ELF-1 (cell line): ENCODE data around the gene MYO16.

Experiments
- DNase-seq: peaks from one replicate; pipeline ENCODE4 v3.0.0-alpha.2; 2016; ENCODE audit warnings: low read depth, low spot score

MYO16 gene

DNA sequence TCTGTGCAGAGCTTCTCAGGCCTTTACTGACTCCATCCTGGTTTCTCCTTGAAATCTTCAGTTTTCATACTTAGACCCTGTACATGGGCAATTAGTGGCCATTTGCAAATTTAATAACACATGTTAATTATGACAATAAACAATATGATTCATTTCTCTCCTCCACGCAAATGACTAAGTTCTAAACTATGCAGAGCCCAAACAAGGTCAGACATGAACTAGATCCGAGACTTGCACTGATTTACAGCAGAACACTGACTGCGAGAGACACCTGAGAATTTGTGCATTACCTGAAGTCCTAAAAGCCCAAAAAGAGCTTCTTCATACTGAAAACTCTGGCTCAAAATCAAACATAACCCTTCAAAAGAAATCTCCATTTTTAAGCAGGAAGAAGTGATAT is 521.8 kb downstream of the MYO16 start:
- no peak for DNase-seq

DNA sequence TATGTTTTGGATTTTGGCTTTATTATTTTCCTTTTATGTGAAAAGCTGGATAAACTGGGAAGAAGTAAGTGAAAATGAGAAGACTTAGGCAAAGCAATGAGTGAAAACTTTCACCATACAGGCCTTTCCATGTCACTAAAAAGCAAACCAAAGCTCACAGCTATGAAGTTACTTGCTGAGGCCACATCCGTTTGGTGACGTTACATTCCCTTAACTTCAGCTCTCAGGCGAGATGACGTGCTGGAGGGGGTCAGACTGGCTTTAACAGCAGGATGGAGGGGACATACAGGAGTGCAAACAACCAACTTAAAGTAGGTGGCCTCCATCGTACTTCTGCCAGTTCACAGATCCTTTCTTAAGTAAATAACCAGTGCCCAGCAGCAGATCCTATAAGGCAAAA is 522.3 kb downstream of the MYO16 start:
- no peak for DNase-seq

DNA sequence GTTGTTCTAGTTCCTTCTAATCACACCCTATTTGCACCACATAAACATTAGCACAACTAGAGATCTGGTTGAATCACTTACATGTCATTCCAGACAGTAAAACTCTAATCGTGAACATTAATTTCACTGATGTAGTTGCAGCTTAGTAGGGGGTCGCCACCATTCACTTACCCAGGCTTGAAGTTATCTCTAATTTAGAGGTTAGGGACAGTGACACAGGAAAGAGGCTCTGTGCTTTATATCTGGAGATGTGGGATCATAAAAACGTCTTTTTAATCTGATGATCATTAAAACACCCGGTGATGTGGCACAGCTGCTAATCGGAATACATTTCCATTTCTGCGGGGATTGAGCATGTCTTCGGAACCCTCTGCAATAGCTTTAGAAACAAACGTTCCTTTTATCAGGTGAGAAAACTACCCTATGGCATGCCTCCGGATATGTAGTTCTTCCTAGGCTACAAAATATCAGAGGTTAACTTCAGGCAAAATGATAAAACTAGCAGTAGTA is 523.0 kb downstream of the MYO16 start:
- DNase-seq = no peak

DNA sequence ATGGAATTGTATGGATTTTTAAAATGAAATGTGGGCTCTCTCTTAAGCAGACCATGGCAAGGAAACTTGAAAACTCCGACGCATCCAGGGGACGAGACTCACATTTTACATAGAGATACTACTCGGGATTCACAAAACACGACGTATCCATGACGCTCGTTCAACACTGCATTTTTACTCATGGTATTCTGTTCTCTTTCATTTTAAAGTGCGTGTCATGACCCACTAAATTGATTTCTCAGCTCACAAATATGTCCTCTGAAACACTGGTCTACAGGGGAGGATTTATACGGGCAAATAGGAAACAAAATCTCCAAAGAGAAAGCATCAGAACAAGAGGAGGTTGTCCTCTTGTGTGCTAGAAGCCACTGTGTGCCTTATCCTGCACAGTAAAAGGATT is 523.5 kb downstream of the MYO16 start:
- DNase-seq = no peak

DNA sequence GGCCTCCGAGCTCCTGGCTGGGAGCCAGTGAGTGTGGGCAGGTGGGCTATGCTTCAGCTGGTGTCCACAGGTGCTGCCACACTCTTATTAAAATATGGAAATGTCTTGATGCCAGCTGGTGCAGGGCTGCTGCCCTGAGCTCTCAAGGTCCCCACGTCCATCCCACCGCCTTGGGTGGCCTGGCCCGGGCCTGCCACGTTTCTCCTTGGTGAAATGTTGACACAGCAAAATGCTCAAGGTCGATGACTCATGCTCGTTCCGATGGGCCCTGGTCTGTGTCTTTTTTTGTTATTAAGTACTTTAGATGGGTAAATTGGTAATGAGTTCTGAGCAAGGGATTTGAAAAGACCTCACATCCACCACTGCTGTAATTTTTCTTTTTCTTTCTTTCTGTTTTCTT is 524.7 kb downstream of the MYO16 start:
- no peak for DNase-seq

DNA sequence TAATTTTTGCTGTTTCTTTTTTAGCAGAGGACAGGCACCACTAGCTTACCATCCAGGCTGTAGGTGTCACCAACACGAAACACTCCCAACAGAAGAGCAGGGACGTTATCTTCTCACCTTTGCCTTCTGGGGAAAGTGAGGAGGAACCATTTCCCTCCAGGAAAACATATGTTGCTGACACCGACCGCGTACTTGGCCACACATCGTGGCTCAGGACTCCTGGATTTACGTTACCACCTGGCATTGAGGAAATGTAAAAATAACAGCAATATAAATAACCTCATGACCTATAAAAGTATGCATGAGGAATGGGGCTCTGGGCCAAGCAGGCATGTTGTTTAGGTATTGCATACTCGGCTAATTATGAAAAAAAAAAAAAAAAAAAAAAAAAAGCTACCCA is 525.1 kb downstream of the MYO16 start:
- no peak for DNase-seq

DNA sequence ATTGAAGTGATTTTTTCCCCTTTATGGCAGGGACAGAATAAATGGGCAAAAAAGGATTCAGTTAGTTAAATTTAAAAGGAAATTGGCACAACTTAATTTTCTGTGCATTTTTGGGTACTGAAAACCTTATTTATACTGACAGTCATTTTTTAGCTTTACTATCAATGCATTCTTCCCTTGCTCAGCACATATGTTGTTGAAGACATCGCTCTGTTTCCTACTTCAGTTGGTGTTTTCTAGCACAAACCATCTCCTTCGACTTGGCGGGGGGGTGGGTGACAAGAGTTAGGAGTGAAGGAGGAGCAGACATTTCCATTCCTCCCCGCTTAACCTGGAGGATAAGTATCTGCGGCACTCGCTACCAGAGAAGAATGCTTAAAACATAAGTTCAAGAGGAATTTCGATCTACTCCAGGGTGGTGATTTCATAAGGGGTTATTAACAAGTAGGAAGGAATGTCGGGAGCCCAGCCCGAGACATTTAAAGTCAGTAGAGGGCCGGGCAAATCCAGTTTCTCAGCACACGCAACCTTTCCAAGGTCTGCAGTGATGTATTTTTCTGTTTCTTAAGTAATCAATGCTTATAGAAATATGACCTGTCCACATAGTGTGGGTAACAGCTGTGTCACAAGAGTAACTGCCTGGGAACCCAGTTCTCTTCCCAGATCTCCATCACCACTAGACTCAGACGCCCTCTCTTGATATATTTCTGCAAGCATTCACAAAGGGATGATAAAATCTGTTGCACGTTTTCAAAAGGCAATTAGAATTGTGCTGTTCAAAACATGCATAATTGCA is 525.8 kb downstream of the MYO16 start:
- DNase-seq = no peak

DNA sequence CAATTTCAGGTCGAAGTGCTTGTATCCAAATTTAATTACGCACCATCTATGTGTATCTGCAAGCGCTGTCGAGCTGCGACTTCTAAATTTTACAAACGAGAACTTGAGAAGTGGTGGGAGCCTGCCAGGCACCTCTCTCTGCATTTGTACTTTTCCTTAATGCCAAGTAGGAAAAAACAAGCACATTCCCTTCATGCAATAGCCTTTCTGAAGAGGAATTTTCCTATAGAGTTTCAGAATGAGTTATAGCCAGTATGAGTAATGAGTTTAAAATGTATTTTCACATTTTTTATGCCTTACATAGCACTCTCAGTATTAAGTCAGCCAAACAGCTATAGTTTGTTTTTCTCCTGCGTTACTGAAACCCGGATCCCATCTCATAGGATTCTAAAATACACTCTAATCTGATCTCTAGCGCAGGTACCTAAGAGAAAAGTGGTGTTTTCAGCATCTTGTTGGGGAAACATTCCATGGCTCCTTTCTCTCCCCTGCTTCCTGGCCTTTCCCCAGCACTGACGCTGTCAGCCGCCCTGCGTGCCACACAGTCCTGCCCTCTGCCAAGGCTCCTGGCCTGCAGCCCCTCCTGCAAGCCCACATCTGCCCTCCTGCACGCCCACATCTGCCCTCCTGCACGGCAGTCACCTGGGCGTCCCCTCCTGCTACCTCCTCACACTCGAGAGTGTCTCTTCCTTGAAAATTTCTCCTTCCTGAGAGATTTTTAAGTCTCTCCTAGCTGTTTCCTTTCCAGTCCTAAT is 526.9 kb downstream of the MYO16 start:
- no peak for DNase-seq

DNA sequence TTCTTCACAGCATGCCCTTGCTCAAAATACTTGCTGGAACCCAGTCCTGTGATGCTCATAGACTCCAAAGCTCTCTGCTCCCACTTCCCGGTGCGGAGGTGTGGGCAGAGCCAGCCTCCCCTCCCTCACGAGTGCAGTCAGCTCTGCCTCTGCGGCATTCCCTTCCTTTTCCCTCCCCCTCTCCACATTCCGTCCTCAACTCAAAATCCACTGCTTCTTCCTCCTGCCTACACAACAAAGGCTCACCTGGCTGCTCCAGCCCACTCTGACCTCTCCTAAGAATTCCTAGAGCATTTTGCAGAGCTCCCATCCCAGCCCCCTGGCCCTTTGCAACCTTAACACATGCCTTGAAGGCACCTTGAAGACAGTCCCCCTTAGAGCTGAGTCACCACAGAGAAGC is 527.9 kb downstream of the MYO16 start:
- DNase-seq = peak; percentile 77

DNA sequence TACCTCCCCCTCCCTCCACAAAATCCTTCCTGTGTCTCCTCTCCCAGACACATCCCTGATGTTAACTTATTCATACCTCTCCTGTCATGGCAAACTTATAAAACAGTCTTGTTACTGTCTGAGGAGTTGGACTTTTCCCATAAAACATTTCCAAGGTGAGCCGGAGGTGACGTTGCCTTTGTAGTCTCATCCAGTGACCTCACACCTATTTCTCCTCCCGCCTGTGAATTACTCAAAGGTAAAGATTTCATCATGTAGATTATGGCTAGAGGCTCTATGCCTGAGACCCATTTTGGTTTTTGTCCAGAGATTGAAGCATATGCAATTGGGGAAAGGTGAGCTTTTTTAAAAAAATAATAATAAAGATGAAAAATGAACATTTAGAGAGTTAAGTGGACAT is 529.0 kb downstream of the MYO16 start:
- no peak for DNase-seq

DNA sequence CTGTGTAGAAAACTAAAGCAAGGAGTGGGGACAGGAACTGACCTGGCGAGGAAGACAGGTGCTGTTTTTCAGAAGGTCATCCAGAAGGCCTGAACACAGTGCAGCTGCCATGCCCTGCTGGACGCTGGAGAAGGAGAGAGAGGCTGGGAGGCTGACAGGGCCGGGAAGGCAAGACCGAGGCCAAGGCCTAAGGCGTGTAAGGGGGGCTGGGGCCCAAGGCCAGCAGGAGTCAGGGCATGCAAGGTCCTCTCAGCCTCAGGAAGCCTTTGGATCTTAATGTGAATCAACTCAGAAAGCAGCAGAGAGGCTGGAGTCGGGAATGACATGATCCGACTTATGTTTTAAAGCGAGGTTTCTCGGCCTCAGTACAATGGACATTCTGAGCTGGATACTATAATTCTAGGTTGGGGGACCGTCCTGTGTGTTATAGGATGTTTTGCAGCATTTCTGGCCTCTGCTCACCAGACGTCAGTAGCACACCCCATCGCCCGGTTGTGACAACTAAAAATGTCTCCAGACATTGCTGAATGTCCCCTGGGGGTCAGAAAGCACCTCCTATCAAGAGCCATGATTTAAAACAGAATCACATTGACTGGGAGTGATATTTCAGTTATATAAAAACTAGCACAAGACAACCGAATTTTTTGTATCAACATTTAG is 530.4 kb downstream of the MYO16 start:
- DNase-seq = no peak

DNA sequence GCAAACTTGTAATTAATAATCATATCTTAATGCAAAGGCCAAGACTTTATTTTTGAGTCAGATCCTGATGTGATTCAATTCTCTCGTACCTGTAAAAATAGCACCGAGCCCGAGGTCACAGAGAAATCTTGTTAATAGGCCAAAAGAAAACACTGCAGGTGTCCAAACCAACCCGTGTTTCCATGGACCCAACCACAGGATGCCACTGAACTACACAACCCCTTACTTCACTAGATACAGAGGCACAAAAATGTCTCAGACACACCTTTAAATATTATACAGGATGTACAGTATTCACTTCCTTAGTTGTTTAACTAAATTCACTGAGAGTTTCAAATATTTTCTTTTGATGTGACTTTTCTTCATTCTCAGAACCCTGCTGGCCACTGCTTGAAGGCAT is 530.9 kb downstream of the MYO16 start:
- DNase-seq = no peak

DNA sequence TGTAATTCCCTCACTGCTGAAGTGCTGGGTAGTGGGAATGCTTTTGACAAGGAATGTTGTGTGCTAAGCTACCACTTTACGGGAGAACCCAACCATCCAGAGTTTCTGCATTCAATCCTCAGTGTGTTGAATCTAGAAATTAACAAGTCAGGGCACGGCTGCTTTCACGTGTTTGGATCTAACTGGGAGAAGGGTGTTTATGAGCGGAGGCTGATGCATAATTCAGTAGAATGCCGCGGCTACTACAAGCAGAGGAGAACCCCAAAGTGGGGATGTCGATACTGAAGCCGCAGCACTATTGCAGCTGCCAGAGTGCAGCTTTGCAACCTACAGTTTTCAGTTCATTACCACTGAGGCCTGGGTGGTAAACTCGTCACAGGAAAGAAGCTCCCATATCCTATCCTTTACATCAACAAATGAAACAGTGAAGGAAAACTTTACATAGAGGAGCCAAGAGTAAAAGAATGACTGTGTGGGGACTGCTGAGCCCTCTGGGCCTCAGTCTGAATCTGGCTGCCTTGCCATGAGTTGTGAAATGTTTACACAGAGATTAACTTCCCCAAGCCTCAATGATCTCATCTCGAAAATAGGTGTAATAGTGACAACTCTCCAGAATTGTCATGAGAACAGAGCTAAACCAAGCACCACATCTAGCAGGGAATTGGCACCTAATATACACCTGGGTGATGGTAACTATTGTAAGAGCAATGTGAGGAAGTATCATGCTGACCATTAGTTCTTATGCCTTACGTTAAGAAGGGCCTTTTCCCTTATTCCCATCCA is 531.7 kb downstream of the MYO16 start:
- no peak for DNase-seq

DNA sequence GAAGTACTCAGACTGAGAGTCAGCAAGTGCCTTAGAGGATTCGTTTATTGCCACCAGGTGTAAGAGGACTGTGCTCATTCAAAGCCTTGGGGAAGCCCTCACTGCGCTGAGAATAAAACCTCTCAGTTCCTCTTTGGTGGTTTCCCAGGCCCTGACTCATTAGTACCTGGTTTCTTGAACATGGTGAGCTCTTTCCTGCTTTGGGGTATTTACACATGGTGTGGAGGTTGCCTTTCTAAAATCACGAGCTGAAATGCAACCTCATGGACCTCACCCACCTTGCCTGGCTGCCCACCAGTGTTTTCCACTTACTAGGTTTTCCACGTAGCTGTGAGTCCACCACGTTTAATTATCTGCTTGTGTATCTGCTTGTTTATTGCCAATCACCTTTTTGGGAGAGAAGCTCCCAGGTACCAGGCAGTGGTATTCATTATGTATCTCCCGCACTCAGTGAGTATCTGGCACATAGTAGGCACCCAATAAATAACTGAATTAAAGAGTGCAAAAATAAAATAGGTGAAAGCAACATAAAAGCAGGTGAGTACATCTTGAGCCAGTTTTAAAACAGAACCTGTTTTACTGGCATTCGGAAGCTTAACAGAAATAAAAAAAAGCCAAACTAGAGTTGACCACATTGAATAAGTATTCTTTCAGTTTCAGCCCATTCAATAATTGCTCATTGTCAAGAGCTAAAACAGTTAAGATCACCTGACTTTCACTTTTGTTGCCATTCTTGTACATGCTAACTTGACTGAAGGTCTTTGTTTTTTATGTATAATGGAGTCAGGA is 533.0 kb downstream of the MYO16 start:
- no peak for DNase-seq

DNA sequence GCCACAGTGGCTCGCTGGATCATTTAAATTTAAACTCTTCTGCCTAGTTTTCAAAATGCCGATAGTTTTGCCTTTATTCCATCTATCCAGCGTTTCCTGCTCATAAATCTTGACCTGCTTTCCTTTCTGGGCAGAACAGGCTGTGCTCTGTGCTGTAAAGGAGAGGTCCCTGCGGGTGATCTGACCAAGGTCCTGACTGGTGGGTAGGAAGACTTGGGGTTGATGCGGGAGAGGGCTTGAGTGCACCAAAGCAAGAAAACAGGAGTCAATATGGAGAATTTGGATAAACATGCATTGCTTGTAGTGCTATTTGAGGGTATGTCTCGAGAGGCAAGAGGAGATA is 533.6 kb downstream of the MYO16 start:
- peak; percentile 22 for DNase-seq

DNA sequence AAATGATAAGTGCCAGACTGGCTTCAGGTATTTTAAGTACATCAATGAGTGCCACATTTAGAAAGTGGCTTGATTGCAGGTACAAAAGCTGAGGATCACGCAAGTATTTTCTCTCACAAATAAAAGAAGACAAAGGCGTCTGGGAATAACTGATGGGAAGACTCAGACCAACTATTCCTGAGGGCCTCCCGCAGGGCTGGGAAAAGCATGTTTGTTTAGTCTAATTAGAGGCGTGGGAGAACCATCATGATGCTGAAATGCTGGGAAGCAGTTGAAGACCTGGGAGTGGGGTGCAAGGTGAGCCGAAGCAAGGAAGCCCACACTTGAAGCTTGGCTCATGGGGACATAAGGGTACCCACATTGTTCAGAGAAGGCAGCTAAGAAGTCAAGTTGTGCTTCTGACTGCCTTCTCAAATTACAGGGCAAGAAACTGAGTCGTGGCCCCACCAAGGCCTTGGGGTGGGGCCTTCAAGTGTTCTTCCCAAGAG is 536.0 kb downstream of the MYO16 start:
- no peak for DNase-seq

DNA sequence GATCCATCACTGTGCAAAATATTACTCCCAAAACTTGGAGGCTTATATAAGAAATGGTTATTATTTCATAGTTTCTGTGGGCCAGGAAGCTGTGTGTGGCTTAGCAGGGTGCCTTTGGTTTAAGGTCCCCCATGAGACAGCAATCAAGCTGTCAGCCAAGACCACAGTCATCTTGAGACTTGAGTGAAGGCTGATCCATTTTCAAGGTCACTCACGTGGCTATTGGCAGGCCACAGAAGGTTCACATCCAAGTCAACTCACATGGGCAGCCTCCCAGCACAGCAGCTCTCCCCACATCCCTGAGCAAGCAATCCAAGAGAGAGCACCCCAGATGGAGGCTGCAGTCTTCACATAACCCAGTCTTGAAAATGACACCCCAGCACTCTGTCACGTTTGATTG is 537.4 kb downstream of the MYO16 start:
- no peak for DNase-seq

DNA sequence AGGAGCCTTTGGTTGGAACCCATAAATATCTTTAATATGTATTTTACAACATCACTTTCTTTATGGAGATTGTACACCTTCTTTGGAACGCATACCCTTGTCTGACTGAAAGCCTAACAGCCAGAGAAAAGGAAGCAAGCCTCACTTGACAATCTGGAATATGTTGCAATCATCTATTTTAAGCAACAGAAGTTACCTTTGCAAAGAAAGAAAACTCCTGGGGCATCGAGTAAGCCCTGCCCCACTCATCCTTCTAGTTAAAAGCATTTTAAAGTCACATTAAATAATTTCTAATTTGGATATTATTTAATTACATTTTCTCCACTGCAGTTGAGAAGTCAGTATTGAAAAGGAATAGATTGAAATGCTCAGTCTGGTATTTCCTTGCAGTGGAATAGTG is 542.7 kb downstream of the MYO16 start:
- no peak for DNase-seq

DNA sequence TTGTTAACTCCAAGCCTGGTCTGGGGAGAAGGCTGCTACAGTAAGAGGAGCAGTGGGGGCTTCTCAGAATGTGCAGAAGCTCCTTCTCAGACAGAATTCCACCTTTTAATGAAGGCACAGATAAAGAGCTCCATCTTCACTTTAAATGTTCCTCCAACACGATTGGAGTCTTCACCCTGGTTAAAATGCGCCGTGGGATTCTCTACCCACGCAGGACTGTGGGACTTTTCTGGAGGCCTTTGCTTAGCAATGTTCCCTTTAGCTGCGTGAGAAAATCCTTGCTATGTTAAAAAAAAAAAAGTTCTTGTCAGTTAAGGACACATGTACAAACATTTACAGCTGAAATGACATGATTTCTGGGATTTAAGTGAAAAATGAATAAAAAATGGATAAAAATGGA is 546.3 kb downstream of the MYO16 start:
- no peak for DNase-seq

DNA sequence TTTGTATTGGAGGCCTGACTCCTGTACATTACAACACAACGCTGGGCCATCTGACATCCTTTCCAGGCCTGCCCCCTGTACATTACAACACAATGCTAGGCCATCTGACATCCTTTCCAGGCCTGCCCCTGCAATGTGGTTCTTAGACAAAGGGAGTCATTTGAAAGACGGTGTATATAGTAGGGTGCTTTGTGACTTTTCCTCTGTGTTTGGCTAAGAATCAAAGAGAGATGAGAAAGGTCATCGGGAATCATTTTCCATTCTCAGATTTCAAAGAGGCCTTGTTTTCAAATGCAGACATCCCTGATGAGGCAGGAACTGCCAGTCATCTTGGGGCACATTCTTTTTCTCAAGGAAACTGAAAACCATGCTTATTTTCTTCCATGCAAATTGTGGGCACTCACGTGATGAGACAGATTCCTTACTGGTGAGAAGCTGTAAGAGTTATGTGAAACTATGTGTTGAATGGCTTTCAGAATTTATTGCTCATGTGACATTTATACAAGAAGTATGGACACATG is 551.6 kb downstream of the MYO16 start:
- DNase-seq = no peak
